ENCODE results near the gene PEX26.
A peak's percentile ranks its signal among the peaks of the same experiment; 100 is the strongest.

Gene PEX26

DNA sequence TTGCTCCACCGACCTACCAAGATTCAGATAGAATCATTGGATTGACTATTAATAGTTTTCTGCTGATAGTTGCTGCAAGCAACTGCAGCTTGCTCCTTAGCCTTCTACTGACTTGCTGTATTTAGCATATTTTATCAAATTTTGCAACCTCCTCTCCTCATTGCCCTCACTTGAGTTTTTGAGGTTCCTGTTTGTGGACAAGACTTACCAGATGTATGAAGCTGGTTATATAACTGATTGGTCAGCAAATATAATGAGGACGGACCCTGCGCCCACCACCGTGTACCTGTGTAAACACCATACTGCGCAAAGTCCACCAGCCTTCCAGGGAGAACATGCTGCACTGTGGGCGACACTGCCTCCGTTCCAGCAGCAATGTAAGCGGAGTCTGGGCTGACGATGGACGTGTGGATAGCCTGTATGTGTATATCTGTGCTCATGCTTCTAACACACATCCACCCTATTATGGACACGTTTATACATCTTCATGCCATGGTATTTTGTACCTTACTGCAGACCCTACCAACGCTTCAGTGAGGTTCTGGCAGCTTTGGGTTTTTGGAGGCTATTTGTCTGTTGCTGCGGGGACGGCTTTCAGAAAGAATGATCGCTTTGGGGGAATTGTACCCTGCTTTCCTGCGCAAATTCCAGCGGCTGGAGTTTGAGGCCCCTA, 70.6 kb downstream of the PEX26 start:
- peak overlapping the region; percentile 81; the same call in 1 of the 2 replicates for H3K27ac ChIP-seq
- TF ChIP-seq, protein P1, sequence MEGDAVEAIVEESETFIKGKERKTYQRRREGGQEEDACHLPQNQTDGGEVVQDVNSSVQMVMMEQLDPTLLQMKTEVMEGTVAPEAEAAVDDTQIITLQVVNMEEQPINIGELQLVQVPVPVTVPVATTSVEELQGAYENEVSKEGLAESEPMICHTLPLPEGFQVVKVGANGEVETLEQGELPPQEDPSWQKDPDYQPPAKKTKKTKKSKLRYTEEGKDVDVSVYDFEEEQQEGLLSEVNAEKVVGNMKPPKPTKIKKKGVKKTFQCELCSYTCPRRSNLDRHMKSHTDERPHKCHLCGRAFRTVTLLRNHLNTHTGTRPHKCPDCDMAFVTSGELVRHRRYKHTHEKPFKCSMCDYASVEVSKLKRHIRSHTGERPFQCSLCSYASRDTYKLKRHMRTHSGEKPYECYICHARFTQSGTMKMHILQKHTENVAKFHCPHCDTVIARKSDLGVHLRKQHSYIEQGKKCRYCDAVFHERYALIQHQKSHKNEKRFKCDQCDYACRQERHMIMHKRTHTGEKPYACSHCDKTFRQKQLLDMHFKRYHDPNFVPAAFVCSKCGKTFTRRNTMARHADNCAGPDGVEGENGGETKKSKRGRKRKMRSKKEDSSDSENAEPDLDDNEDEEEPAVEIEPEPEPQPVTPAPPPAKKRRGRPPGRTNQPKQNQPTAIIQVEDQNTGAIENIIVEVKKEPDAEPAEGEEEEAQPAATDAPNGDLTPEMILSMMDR (conservative IDR thresholded peaks at IDR 0.05), result no peak
- TF ChIP-seq ZFX (IDR thresholded peaks at IDR 0.05), result no peak

DNA sequence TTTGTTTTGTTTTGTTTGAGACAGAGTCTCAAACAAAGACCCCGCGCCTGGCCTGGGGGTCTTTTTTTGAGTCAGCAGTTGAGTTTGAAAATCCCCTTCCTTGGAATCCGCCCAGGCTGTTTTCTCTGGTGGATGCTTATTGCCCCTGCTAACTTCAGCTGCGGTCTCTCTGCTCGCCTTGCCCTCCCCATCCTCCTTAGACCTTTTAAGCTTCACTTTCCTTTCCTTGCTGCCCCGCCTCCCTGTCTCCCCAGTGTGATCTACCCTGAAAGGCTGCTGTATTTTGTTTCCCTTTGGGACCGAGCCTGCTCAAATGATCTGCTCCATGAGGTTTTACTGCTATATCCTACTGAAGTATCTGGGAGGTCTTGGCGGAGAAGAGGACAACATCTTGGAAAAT, 74.7 kb downstream of the PEX26 start:
- no peak overlapping the region for H3K27ac ChIP-seq
- TF ChIP-seq, protein P1 (conservative IDR thresholded peaks at IDR 0.05), result no peak
- no peak for TF ChIP-seq ZFX (IDR thresholded peaks at IDR 0.05)

- H3K27ac ChIP-seq, result no peak overlapping the region
- TF ChIP-seq ZFX (IDR thresholded peaks at IDR 0.05), result no peak
- TF ChIP-seq, protein P1 (conservative IDR thresholded peaks at IDR 0.05), result no peak
Observed at GRCh38 chr22:18154821-18155390, 77.1 kb downstream of the PEX26 start.
